MCF 10A (cell line): Measurements from ENCODE around the gene TRIM17. TPM values are rescaled to one million over a fixed set of nuclear protein-coding genes. Genes with fewer than 3 reads are reported as not detected.

ENCODE experiments used
- BruUV-seq: library from RNA; stranded (reverse); fragments of 400-500 nt; replicated peaks from 2 replicates; lab custom pipeline; 2021; lab: Mats Ljungman, UMichigan
- CTCF ChIA-PET: fragments of 300-600 bp; sonication (Branson Sonifier 250); formaldehyde crosslinking; extraction: SDS; loops from one replicate; lab custom pipeline; 2021; ENCODE audit warnings: antibody characterized with exemption, inconsistent platforms; lab: Yijun Ruan, JAX
- POLR2A ChIA-PET: fragments of 300-600, 350-650 bp; sonication (Branson Sonifier 250); formaldehyde crosslinking; extraction: SDS; loops from one replicate; lab custom pipeline; 2020; ENCODE audit warnings: antibody characterized with exemption, inconsistent platforms; lab: Yijun Ruan, JAX
- DNase-seq: peaks from one replicate; pipeline ENCODE4 v3.0.0-alpha.2; 2018; ENCODE audit not compliant: unreplicated experiment
- H3K27ac Mint-ChIP-seq: one replicate; pipeline ENCODE4 v1.8.0; 2022; ENCODE audit warnings: mild to moderate bottlenecking, low read depth, mixed read lengths; ENCODE audit not compliant: unreplicated experiment
- H3K27me3 Mint-ChIP-seq: one replicate; pipeline ENCODE4 v1.8.0; 2022; ENCODE audit warnings: mixed read lengths; ENCODE audit not compliant: insufficient read depth, unreplicated experiment
- H3K36me3 Mint-ChIP-seq: one replicate; pipeline ENCODE4 v1.8.0; 2022; ENCODE audit warnings: mild to moderate bottlenecking, moderate library complexity, mixed read lengths; ENCODE audit not compliant: insufficient read depth, unreplicated experiment
- H3K4me1 Mint-ChIP-seq: one replicate; pipeline ENCODE4 v1.8.0; 2022; ENCODE audit warnings: mixed read lengths; ENCODE audit not compliant: insufficient read depth, unreplicated experiment
- H3K4me3 Mint-ChIP-seq: one replicate; pipeline ENCODE4 v1.8.0; 2022; ENCODE audit warnings: mild to moderate bottlenecking, moderate library complexity, mixed read lengths; ENCODE audit not compliant: unreplicated experiment
- H3K9me3 Mint-ChIP-seq: one replicate; pipeline ENCODE4 v1.8.0; 2022; ENCODE audit warnings: mixed read lengths; ENCODE audit not compliant: unreplicated experiment
- intact Hi-C: fragments of 100-400 bp; cut with micrococcal nuclease; formaldehyde crosslinking; loops from 2 replicates; pipeline ENCODE4 v1.14.1; 2022
- total RNA-seq: library from RNA; stranded (reverse); gene quantifications from 2 replicates; pipeline ENCODE4 v1.2.3, GENCODE V29; 2022
- TF ChIP-seq, protein P1 (sequence below): fragments of 200-600 bp; IDR thresholded peaks from one replicate; pipeline ENCODE4 v1.8.0; 2022; ENCODE audit warnings: antibody characterized with exemption, mild to moderate bottlenecking; ENCODE audit not compliant: unreplicated experiment

The TRIM17 gene
- total RNA-seq, 1 experiment from 2014 or later = not detected

DNA sequence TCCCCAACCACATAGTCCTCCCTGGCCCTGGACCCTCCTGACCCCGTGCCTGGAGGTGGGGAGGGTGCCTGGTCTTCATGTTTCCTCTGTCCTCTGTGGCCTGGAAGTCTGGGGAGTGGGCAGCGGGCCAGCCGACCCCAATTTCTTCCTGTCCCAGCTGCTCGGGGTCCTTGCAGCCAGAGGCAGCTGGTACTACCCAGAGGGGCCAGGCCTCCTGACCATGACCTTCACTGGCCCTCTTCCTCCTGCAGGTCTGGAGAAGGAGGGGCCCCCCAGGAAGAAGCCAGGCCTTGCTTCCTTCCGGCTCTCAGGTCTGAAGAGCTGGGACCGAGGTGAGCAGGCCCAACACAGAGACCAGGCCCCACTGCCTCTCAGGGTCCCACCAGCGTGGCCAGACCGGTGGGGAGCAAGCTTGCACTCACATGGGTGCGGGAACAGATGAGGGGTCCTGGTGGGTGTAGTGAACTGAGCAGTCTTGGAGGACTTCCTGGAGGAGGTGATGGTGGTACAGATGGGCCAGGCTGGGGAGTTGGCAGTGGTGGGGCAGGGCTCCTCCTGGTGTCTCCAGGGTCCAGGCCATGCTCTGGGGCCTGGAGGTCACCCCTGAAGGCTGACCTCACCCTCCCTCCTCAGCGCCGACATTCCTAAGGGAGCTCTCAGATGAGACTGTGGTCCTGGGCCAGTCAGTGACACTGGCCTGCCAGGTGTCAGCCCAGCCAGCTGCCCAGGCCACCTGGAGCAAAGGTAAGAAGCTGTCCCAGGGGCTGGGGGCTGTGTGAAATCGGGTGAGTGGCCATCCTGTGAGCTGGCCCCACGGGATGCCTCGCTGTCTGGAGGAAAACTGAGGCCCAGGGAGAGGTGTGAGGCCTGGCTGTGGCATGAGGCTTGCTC lies 42.7 kb downstream of the TRIM17 start:
- H3K27me3 Mint-ChIP-seq = no peaks in the 10 kb centered on the region
- no peak overlapping the region for H3K27ac Mint-ChIP-seq
- H3K9me3 Mint-ChIP-seq = no peaks in the 10 kb centered on the region
- peaks cover 12% of the 10 kb centered on the region for H3K4me1 Mint-ChIP-seq
- TF ChIP-seq, protein P1, sequence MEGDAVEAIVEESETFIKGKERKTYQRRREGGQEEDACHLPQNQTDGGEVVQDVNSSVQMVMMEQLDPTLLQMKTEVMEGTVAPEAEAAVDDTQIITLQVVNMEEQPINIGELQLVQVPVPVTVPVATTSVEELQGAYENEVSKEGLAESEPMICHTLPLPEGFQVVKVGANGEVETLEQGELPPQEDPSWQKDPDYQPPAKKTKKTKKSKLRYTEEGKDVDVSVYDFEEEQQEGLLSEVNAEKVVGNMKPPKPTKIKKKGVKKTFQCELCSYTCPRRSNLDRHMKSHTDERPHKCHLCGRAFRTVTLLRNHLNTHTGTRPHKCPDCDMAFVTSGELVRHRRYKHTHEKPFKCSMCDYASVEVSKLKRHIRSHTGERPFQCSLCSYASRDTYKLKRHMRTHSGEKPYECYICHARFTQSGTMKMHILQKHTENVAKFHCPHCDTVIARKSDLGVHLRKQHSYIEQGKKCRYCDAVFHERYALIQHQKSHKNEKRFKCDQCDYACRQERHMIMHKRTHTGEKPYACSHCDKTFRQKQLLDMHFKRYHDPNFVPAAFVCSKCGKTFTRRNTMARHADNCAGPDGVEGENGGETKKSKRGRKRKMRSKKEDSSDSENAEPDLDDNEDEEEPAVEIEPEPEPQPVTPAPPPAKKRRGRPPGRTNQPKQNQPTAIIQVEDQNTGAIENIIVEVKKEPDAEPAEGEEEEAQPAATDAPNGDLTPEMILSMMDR = no peak
- ChIA-PET CTCF (interaction anchor here (0.7 to 1.5 kb wide), 3 partner anchors 56 to 159 kb away, joined by 3 to 4 read pairs (median 3); no protein-coding TSS in a partner anchor), POLR2A (interaction anchor here (0.6 to 1.6 kb wide), 6 partner anchors 14 to 146 kb away, joined by 3 to 4 read pairs (median 3); no protein-coding TSS in a partner anchor)
- no peak overlapping the region for H3K4me3 Mint-ChIP-seq
- no peaks in the 10 kb centered on the region for H3K36me3 Mint-ChIP-seq
- BruUV-seq = no TSS peak
- no peak for DNase-seq
- intact Hi-C loops = no loop called here

DNA sequence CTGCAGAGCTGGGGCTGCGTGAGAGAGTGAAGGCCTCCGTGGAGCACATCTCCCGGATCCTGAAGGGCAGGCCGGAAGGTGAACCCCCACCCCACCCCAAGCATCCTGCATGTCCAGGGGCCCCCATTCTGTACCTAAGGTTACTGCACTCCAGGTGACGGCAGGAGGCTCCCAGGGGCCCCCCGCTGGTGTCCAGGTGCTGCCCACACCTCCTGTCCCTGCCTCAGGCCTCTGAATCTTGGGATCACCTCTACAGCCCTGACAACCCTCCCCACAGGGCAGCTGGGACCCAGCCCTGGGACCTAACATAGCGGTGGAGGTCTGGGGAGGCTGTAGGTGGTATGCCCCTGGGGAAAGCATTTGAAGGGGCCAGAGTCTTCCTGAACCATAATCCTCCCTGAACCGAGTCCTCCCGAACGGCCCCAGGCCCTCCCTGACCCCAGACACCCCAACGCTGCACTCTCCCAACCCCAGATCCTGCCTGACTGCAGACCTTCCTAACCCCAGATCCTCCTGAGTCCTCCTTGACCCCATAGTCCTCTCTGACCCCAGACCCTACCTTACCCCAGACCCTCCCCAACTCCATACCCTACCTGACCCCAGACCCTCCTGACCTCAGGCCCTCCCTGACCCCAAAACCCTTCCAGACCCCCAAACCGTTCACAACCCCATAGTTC lies 43.5 kb downstream of the TRIM17 start:
- Mint-ChIP-seq H3K36me3 (no peaks in the 10 kb centered on the region), H3K4me3 (no peak overlapping the region), H3K9me3 (no peaks in the 10 kb centered on the region)

DNA sequence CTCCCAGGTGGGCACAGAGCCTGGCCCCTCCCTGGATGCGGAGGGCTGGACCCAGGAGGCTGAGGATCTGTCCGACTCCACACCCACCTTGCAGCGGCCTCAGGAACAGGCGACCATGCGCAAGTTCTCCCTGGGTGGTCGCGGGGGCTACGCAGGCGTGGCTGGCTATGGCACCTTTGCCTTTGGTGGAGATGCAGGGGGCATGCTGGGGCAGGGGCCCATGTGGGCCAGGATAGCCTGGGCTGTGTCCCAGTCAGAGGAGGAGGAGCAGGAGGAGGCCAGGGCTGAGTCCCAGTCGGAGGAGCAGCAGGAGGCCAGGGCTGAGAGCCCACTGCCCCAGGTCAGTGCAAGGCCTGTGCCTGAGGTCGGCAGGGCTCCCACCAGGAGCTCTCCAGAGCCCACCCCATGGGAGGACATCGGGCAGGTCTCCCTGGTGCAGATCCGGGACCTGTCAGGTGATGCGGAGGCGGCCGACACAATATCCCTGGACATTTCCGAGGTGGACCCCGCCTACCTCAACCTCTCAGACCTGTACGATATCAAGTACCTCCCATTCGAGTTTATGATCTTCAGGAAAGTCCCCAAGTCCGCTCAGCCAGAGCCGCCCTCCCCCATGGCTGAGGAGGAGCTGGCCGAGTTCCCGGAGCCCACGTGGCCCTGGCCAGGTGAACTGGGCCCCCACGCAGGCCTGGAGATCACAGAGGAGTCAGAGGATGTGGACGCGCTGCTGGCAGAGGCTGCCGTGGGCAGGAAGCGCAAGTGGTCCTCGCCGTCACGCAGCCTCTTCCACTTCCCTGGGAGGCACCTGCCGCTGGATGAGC lies 44.3 kb downstream of the TRIM17 start:
- ChIA-PET POLR2A (no interaction called here), CTCF (interaction anchor here (0.7 kb wide), 2 partner anchors 129 to 1987 kb away, joined by 3 read pairs; no protein-coding TSS in a partner anchor)
- Mint-ChIP-seq H3K4me1 (peaks cover 10% of the 10 kb centered on the region), H3K4me3 (no peak overlapping the region), H3K9me3 (no peaks in the 10 kb centered on the region), H3K36me3 (no peaks in the 10 kb centered on the region), H3K27me3 (no peaks in the 10 kb centered on the region), H3K27ac (no peak overlapping the region)
- BruUV-seq = no TSS peak
- TF ChIP-seq, protein P1 = no peak
- intact Hi-C loops = no loop called here
- no peak for DNase-seq

More for the DNA sequence above, 43.5 kb downstream of the TRIM17 start:
- no peak overlapping the region for H3K27ac Mint-ChIP-seq
- POLR2A ChIA-PET = interaction anchor here (1.0 to 1.6 kb wide), 2 partner anchors 79 to 145 kb away, joined by 3 read pairs; no protein-coding TSS in a partner anchor
- DNase-seq = no peak
- H3K4me1 Mint-ChIP-seq = peaks cover 10% of the 10 kb centered on the region
- BruUV-seq = no TSS peak
- TF ChIP-seq, protein P1 = no peak
- no peaks in the 10 kb centered on the region for H3K27me3 Mint-ChIP-seq
- intact Hi-C loops = no loop called here
- CTCF ChIA-PET = interaction anchor here (0.7 to 1.5 kb wide), 3 partner anchors 57 to 148 kb away, joined by 3 read pairs; no protein-coding TSS in a partner anchor
